Activated T-helper 9 cell treated with anti-CD3 and anti-CD28 coated beads, Interleukin-2, amount 50 U/mL, for 16 hours (primary cell): ENCODE results near the gene CHAC1.

Source experiments
- DNase-seq: peaks from one replicate; pipeline ENCODE4 v3.0.0-alpha.2; 2020; ENCODE audit warnings: low read depth

Gene CHAC1, protein sequence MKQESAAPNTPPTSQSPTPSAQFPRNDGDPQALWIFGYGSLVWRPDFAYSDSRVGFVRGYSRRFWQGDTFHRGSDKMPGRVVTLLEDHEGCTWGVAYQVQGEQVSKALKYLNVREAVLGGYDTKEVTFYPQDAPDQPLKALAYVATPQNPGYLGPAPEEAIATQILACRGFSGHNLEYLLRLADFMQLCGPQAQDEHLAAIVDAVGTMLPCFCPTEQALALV

DNA sequence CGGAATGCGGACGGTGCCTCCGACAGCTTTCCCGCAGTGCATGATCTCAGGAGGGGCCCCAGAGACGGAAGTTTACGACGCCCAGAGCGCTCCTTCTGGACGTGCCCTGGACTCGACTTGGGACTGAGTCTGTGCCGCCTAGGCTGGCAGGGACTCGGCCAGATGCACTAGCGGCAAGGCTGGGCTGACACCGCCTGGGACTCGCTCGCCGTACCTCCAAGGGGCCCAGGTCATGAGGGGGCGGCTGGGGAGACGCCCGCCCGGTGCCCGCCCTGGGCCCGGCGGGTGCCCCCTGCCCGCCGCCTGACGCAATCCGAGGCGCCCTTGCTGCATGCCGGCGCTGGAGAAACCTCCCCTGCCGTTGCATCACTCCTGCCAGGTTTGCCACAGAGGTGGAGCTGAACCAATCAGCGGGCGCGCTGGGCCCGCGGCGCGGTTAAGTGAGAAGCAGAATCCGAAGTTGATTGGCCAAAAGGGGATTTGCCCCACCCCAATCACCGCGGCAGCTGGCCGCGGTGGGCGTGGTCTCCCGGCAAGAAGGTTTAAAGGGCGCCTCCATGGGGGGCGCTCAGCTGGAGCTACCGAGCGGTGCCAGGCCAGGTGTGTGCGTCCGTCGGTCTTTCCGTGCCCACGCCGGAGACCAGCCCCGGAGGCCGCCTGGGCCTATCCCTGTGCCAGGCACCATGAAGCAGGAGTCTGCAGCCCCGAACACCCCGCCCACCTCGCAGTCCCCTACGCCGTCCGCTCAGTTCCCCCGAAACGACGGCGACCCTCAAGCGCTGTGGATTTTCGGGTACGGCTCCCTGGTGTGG lies at the start of gene CHAC1:
TSS of gene CHAC1 (plus strand) at position 571 of the 812 bp plus-strand sequence. CDS start at position 684, 113 bp downstream.
- peak; percentile 95 for DNase-seq

DNA sequence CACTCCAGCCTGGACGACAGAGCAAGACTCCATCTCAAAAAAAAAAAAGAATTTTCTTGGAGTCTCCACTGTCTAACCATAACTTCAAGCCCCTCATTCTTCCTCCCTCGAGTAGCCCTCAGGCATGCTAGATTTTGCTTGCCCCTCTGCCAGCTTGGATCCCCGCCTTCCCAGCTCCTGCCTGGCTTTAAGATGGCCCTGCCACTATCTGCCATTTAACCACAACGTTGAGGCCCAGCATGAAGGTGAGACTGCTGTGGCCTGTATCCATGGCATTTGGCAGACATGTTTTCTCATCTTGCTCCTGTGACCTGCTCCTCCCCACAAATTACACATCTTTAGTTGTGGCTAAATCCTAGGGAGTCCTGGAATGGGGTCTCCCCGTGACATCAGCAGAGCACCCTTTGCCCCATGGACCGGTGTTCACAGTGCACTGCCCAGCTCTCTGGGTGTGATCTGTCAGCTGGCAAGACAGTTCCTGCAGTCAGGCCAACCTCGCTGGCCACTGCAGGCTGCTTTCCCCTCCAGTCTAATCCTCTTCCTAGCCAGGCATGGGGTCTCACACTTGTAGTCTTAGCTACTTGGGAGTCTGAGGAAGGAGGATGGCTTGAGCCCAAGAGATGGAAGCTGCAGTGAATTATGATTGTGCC lies 48.6 kb upstream of the CHAC1 start:
- DNase-seq: no peak

DNA sequence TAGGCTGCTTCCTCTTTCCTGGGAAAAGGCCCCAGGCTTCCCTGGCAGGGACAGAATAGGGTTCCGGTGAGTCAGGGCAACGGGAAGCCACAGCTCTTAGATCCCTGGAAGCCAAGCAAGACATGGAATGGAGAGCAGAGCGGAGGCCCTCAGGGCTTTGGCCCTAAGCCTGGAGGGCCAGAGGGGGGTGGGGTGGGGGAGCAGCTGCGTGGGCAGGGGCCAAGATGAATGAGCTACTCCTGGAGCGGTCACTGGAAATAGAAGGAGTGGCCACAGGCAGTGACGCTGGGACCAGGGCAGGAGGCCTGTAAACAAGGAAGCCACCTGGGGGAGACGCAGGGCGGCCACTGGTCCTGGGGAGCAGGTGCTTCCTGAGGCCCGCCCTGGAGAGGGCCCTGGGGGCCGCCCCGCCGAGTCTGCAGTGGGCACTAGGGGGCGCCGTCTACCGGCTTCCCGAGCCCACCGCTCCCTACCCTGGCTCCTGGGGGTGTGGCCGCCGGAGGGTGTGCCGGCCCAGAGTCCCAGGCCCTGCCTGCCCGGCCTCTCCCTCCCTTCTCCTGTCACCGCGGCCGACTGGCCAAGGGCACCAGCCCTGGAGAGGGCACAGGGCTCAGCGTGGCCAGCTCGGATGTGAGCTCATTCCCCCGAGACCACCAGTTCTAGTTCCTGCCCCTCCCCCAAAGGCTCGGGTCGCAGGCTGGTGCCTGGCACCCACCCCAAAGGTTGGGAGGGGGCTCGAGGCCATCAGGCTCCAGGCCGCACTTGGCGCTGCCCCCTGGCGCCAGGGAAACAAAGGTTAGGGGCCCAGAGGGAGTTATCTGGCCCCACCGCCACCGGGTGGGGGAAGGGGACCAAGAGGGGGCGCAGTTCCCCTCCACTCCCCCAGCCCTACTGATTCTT lies 46.9 kb upstream of the CHAC1 start:
- DNase-seq: peak; percentile 70

DNA sequence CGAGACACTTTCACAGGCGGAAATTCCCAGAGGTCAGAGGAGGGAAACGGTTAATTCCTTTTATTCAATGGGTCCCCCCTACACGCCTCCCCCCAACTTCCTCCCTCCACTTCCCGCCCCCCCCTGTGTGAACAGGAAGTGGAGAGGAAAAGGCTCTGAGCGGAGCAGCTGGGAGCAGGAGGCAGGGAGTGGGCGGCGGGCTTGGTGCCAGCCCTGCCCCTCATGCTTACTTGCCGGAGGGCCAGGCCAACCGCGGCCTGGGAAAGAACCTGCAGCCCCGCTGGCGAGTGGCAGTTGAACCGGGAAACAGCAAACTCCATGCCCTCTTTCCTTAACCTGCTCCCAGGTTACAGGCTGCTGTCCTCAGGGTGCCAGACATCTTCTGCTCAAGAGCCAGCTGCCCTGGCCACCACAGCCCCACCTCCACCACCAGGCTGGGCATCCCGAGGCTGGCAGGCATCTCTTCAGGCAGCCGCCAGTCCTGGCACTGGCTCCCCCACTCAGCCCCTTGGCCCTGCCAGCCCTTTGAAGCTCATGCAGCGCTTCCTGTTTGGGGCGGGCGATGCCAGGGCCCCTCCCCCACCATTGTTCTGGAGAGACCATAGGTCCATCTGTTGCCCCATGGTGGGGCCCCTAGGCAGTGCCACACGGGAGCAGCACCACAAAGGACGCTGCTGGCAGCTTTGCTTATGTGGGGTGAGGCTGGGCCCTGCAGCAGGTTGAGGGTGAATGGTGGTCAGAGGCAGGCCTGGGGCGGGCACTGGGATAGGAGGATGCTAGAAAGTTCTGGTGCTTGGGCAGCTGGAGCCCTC lies 46.1 kb upstream of the CHAC1 start:
- no peak for DNase-seq

DNA sequence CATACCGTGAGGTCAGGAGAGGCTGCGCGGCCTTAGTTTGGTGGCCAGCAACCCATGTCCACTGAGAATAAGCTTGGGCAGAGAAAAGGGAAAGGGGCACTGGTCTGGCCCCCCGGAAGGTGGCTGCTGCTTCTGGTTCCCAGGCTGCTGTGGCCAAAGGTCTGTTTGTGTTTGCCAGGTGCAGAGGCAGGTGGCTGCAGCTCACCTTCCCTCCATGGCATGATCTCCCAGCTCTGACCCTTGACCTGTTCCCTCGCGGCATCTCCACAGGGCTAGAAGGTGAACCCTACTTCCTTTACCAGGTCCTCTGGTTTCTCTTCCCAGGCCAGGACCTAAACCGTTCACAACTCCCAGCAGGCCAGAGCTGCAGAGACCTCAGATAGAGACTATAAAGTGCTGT lies 45.2 kb upstream of the CHAC1 start:
- no peak for DNase-seq

DNA sequence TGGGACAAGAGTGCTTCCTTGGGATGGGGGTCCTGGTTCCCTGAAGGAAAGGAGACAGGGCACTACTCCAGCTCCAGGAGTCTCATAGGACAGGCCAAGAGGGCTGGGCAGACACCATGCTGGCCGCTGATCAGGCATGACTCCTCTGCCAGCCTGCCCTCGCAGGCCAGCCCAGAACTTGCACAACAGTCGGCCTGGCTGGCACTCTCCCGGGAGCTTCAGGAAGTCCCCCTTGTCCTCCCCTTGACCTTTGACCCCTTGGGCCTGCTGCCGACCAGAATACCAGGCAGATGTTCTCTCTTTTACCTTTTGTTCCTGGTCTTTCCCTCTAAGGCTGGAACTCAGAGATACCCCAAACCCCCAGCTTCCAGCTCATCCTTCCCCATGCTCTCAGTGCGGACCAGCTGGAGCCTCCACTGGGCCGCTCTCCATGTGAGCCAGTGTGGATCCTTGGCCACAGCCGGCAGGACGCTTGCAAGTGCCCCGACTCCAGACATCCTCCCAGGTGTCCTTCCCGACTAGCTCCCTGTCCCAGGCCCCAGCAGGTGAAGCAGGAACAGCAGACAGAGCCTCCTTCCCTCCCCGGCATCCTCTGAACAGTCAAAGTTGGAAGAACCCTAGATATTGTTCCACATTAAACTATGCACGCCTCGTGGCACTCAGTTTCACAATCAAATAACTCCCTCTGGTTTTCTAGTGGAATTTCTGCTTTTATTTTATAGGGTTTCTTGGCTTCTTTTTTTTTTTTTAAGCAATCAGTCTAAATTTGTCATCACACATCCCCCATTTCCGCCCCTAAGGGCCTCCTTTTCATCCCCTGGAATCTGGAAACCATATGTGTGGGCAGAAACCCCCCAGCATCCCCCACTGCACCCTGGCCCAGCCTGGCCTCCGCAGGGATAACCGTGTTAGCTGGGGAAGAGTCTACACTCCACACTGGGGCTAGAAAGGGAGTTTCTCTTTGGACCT lies 43.3 kb upstream of the CHAC1 start:
- no peak for DNase-seq

DNA sequence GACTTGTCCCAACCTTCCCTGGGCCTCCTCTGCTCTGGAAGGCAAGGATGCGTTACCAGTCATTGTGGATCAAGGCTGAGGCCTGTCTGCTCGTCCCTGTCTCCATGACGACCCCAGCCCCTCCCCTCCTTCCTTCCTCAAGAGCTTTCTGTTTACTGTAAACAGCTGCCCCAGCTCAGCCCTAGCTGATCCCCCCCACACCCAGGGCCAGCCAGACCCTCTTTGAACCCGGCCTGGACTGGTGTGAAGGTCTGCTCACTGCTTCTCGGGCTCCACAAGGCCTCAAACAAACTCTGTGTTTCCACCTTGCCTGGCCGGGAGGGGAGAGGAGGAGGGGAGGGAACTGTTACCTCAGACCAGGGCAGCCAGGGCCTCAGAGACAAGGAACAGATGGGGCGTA lies 42.1 kb upstream of the CHAC1 start:
- no peak for DNase-seq

DNA sequence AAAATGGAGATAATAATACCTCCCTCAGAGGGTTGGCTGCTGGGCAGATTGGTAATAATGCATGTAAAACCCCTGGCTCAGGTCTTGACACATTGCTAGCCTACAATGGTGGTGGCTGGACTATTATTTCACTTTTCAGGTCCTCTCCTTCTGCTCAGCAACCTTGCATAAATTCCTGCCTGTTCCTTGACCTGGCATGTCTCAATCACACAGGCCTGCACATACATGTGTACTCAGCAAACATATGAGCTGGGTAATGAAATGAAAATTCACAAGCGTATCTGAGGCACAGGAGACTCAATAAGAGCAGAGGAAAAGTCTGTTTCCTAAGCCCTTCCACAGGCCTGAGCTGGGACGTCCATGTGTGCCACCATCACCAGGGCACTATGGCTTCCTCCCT lies 41.6 kb upstream of the CHAC1 start:
- DNase-seq: no peak

DNA sequence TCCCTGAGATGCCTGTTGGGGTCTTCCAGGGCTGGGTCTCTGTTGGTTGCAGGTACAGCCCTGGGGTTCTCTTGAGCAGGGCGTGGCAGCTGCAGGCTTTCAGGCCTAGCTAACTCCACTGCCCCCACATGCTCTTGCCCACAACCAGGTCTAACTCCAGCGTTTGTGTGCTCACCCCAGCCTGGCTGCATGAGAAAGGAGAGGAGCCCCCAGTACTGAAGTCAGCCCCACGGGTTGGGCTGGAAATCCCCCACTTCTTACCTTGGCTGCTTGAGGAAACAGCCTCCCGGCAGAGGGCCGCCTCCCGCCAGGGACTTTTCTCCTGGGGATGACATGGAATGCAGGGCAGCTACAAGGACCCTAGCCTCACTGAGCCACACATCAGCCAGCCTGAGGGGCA lies 40.8 kb upstream of the CHAC1 start:
- no peak for DNase-seq

DNA sequence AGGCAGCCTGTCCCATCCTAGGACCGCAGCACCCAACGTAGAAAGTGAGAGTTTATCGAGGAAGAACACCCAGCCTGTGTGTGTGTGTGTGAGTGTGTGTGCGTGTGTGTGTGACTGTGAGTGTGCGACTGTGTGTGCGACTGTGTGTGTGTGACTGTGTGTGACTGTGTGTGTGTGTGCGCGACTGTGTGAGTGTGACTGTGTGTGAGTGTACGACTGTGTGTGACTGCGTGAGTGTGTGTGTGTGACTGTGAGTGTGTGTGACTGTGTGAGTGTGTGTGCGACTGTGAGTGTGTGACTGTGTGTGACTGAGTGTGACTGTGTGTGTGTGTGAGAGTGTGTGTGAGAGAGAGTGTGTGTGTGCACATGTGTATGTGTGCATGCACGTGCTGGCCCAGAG lies 39.3 kb upstream of the CHAC1 start:
- no peak for DNase-seq

DNA sequence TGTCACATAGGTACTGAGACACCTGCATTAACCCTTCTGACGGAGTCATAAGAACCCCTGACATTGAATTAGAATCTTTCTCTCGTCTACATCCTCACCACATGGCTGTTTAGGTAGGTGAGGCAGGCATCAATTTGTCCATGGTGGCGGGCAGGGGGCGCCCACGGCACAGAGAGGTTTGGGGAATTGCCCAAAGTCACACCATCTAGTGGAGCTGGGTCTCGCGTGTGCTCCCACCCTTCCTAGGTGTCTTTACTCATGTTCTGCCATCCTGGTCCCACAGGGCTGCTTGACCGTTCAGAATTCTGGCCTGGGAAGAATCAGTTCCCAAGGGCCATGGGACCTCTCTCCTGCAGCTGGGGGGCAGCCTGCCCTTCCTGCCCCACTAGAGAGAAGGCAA lies 38.8 kb upstream of the CHAC1 start:
- no peak for DNase-seq

DNA sequence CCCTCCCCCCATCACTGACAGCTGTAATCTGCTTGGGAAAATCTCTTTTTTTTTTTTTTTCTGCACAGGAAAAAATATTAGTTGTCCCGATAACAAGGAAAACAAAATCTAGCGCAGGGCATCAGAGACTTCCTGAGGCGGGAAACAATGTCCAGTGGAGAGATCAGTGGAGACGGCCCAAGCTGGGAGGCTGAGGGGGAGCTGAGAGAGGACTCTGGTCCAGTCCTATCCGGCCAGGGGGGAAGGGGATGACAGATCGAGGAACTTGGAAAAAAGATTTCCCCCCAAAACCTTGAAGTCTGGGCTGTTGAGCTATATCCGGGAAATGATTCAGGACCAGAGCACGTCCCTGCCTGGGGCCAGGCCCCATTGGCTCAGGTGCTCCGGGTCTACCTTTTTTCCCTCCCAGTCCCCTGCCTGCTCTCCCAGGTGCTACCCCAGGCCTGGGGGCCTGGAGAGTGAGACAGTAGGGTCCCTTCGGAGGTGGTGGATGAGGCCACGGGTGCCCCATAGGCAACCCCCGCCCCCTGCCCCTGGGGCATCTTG lies 38.1 kb upstream of the CHAC1 start:
- DNase-seq: no peak

DNA sequence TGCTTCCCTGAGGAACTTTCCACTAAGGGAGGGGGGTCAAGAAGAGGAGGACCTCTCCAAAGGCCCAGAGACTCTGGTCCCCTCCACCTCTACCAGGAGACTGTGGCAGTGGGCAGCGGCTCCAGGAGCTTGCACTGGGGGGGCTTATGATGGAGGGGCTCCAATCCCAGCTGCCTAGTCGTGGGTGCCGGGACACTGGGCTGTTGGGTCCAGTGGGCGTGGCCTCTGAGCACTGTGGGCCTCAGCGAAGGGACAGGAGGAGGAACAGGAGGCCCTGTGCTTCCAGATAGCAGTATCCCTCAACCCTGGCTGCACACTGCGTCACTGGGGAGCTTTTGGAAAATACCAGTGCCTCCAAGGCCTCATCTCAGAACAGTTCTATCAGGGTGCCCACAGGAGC lies 37.6 kb upstream of the CHAC1 start:
- DNase-seq: no peak

DNA sequence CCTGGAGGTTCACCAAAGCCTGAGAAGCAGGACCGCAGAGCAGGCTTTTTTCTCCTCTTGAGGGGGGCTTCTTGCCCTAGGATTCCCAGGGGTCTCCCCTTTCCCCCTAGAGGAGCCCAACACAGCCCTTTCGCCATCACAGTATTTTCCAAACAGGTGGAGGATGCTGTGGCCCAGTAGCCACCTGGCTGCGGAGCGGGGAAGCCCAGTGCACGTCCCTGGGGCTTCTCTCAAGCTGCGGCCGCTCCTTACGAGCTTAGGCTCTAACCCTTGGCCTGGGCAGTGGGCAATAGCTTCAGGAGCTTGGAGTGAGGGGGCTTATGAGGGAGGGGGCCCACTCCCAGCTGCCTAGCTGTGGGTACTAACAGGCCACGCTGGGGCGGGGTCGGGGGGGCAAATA lies 35.7 kb upstream of the CHAC1 start:
- DNase-seq: no peak

DNA sequence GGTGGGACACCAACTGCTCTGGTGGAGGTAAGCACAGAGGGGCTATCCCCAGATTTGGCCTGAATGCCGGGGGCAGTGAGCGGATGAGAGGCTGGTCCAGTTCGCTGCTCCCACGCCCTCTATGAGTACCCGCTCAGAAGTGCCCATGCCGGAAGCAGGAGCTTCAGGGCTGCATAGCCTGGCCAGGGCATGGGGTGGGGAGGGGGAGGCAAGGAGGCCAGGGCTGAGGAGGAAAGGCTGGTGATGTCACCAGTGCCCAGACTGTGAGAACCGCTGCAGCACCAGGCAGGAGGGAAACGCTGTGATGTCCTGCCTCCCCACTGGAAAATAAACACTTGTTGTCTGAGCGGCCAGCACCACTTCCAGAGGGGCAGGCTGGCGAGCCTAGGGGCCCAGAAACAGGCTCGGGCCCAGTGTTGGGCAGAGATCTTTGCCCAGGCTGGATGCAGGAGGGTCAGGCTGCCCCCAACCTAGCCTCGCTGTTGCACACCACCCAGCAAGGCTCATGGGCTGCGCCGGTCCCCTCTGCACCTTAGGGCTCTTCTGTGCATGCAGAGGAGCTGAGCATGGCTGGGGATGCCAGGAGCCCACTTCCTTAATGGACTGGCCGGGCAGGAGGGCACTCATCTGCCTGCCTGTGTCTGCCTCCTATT lies 35.0 kb upstream of the CHAC1 start:
- DNase-seq: no peak

DNA sequence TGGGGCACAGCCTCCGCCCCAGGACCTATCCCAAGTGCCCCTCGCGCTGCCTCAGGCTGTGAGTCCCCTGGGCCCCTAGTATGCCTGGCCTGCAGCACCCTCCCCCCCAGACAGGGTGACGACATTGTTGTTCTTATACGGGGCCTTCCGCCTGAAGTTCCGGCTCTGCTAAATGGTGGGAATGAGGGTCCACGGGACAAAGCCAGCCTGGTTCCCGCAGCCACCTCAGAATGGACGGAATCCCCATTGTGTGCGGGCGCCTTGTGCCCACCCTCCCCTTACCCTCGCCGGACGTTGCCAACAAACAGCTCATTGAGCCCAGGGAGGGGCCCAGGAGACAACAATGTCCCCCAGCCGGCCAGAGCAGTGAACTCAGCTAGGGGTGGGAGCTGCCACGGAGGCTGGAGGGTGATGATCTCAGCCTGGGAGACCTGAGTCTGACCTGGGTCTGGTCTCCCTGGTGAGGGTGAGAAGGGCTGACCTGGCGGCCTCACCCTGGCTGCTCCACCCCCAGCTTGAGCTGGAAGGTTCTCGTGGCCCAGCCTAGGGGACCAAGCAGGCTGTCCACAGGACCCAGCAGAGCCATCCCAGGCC lies 34.4 kb upstream of the CHAC1 start:
- no peak for DNase-seq

DNA sequence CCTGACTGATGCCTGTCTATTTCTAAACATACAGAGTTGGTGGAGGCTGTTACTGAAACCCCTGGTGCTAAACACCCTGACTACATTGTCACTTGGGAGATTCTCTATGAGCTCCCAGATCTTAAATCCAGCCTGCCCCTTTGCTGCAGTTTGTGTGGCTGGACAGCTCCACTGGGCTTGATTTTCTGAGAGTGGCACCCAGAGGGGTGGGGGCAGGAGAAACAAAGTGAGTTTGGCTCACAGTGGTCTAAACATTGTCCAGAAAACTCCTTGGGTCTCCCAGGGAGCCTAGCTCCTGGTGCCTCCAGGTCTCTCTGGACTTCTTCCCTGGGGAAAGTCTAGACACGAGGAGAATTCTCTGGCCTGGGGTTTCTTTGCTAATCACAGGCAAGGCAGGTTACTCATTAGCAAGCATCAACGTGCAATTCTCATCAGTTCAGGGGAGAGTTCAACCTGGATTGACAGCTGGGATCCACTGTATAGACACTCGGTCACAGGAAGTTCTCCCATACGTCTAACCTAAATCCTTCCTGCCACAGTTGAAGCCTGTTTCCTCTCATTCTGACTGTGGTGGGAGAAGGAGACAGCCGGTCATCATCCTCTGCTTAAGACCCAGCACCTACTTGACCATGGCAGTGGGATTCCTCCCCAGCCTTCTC lies 31.2 kb upstream of the CHAC1 start:
- no peak for DNase-seq

DNA sequence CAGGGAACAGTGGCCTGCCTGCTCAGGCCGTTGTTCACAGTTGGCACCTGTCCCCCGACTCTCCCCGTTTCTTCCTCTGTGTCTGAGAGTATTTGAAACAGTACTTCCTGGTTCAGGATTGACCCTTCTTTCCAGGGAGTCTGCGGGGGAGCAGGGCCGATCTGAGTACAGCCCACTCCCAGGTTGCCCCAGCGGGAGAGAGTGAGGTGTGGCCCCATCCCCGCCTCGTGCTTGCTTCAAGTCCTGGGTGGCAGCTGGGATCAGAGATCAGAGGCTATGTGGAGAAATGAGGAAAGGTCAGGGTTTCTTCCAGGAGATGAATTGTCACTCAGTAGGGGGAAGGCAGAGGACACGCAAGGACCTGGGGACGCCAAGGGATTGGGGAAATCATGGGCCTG lies 30.7 kb upstream of the CHAC1 start:
- DNase-seq: no peak
